AG04449 (cell line): ENCODE results near the gene NOP9.
A peak's percentile ranks its signal among the peaks of the same experiment; 100 is the strongest.

Experiments used
- CTCF ChIA-PET: fragments of 350-600 bp; formaldehyde crosslinking; extraction: SDS; loops from one replicate; lab custom pipeline; 2021; ENCODE audit warnings: antibody characterized with exemption; lab: Yijun Ruan, JAX
- POLR2A ChIA-PET: fragments of 400-600, 350-600 bp; formaldehyde crosslinking; extraction: SDS; loops from one replicate; lab custom pipeline; 2020; ENCODE audit warnings: antibody characterized with exemption, inconsistent platforms; lab: Yijun Ruan, JAX
- DNase-seq: peaks from one replicate; pipeline ENCODE4 v3.0.0-alpha.2; 2010; ENCODE audit warnings: low read depth, low spot score
- H3K4me3 ChIP-seq: 2 replicates; pipeline ENCODE4 v1.5.1; 2011; ENCODE audit warnings: low read depth, mild to moderate bottlenecking, control low read depth, low read length
- TF ChIP-seq, protein P1 (sequence below): IDR thresholded peaks from one replicate; pipeline ENCODE4 v1.5.1; 2011; ENCODE audit warnings: mild to moderate bottlenecking, moderate library complexity, low read length, control low read depth, inconsistent platforms; ENCODE audit not compliant: insufficient read depth; ENCODE audit errors: missing control alignments

Gene NOP9

DNA sequence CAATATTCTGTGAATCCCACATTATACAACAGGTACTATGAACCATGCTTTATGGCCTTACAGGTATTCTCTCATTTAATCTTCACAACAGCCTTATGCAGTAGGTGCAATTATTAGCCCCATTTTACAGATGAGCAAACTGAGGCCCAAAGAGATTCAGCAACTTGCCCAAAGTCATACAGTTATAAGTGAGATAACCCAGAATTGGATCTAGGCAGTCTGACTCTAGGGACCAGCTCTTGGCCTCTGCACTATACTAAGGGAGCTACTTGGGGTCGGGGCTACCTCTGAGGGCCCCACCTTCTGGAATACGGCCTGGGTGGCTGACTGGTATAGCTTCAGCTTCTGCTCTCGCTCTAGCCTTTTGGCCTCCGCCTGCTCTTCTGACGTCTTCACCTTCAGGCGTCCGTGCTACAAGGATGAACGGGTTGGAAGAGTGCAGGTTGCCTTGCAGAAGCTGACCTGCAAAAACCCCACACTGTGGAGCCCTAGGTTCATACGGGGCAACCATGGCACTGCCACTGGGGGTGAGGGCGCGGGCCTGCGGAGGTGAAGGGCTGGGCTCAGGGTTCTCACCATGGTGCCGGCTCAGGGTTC lies 29.0 kb upstream of the NOP9 start:
- TF ChIP-seq, protein P1, sequence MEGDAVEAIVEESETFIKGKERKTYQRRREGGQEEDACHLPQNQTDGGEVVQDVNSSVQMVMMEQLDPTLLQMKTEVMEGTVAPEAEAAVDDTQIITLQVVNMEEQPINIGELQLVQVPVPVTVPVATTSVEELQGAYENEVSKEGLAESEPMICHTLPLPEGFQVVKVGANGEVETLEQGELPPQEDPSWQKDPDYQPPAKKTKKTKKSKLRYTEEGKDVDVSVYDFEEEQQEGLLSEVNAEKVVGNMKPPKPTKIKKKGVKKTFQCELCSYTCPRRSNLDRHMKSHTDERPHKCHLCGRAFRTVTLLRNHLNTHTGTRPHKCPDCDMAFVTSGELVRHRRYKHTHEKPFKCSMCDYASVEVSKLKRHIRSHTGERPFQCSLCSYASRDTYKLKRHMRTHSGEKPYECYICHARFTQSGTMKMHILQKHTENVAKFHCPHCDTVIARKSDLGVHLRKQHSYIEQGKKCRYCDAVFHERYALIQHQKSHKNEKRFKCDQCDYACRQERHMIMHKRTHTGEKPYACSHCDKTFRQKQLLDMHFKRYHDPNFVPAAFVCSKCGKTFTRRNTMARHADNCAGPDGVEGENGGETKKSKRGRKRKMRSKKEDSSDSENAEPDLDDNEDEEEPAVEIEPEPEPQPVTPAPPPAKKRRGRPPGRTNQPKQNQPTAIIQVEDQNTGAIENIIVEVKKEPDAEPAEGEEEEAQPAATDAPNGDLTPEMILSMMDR = no peak
- DNase-seq = no peak
- ChIA-PET POLR2A (interaction anchor here (0.9 to 2.2 kb wide), 10 partner anchors 9 to 82 kb away, joined by 3 to 27 read pairs (median 4); partner anchors contain the start of genes CHMP4A, CIDEB, DHRS1 and IPO4), CTCF (interaction anchor here (0.6 to 6.1 kb wide), 15 partner anchors 11 to 157 kb away, joined by 3 to 57 read pairs (median 6); partner anchors contain the start of genes CHMP4A, CIDEB, DHRS1 and MDP1)
- peak overlapping the region; percentile 98 for H3K4me3 ChIP-seq

DNA sequence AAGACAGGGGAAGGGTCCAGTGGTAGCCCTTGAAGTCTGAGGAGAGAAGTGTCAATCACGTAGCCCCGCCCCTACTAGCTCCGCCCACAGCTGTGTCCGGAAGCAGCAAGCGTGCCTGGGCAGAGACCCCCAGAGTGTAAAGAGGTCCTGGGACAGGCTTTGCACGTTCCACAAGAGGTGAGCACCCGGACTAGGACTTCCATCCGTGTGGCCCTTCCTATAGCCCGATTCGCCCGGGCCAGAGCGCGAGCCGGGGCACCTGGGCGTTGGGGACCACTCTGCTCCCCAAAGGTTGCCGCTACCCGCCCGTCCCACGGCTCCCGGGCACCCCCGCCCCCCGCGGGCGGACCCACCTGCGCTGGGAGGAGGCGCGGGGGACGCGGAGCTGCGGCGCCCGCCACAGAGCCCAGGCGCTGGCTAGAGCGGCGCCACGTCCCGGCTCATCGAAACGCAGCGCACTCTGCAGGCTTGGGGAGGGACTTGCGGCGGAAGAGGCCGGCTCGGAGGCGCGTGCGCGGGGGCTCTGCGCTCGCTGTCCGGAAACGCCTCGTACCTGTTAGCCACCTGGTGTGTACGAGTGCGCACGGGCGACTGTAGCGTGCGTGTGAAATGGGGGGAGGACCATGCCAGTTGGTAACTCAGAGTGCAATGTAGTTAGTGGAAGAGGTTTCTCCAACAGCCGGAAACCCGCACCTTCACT lies 28.4 kb upstream of the NOP9 start, which contains the start of gene RABGGTA:
Gene RABGGTA (minus strand): TSS at position 464 of the 700 bp plus-strand sequence. CDS start 482 bp downstream, outside the sequence.
- DNase-seq = no peak
- POLR2A ChIA-PET = interaction anchor here (0.9 to 2.2 kb wide), 10 partner anchors 9 to 83 kb away, joined by 3 to 27 read pairs (median 4); partner anchors contain the start of genes CHMP4A, CIDEB, DHRS1 and IPO4
- H3K4me3 ChIP-seq = peak within 1 kb of the TSS; percentile 98
- TF ChIP-seq, protein P1 = peak; percentile 97
- CTCF ChIA-PET = interaction anchor here (0.6 to 6.1 kb wide), 22 partner anchors 10 to 166 kb away, joined by 3 to 57 read pairs (median 6); partner anchors contain the start of genes CHMP4A, CIDEB, DHRS1 and IRF9

DNA sequence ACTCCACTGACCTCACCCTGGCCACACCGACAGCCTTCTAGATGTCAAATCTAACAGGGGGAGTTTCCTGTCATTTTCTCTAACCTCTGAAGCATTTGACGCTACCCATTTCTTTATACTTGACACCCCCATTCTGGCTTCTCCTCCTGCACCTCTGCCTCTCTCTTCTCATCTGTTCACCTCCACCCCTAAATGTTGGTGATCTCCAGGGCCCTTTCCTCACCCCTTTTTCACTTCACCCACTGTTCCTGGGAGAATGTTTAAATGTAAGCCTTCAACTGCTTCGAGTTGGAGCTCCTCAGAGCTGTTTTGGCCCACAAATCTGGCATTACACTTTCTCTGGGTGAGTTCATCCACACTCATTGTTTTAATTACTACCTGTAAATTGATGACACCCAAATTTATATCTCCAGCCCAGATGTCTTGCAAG lies 27.8 kb upstream of the NOP9 start:
- CTCF ChIA-PET = interaction anchor here (0.7 to 6.1 kb wide), 17 partner anchors 9 to 165 kb away, joined by 3 to 57 read pairs (median 6); partner anchors contain the start of genes DHRS1, IRF9, MDP1 and NOP9
- POLR2A ChIA-PET = interaction anchor here (0.9 to 2.2 kb wide), 8 partner anchors 8 to 83 kb away, joined by 4 to 27 read pairs (median 4); partner anchors contain the start of genes CHMP4A, CIDEB, DHRS1 and IPO4
- TF ChIP-seq, protein P1 = no peak
- no peak for DNase-seq
- peak overlapping the region; percentile 98 for H3K4me3 ChIP-seq

DNA sequence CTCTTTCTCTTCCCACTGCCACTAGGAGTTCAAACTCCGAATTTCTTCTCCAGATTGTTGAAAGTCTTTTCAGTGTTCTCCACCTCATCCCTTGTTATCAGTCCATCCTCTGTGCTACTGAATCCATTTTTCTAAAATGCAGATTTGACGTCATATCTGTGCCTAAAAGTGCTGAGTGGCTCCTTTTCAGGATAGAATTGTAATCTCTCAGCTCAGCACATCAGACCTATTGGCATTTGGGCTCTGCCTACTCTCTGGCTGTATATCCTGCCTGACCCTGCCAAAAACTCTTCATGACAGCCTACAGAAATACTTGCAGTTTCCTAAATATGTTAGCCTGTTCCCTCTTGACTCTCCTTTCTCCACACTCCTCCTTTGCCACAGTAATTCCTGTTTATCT lies 27.2 kb upstream of the NOP9 start:
- TF ChIP-seq, protein P1 = no peak
- POLR2A ChIA-PET = no interaction called here
- H3K4me3 ChIP-seq = no peak overlapping the region
- CTCF ChIA-PET = interaction anchor here (0.9 to 6.1 kb wide), 12 partner anchors 9 to 164 kb away, joined by 3 to 57 read pairs (median 6); partner anchors contain the start of genes DHRS1, IRF9, NOP9 and TGM1
- no peak for DNase-seq

DNA sequence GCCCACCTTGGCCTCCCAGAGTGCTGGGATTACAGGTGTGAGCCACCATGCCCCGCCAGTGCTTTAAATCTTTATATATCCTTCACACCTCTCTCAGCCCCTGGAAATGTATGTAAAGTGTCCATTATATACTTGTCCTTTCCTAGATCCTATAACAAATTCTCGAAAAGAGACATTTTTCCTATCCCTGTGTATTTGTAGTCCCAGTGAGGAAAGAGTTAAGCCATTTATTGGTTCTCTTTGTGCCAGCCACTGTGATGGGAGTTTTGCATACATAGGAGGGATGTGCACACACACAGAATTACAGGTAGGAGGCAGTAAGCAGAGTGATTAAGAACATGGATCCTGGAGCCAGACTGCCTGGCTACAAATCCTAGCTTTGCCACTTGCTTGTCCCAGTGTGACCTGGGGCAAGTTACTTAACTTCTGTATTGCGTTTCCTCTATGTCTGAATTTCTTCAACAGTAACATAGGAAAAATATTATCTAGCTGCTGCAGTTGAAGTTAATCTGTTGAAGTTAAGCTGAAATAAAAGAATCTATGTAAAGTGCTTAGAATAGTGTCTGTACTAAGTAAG lies 26.1 kb upstream of the NOP9 start:
- ChIA-PET POLR2A (no interaction called here), CTCF (interaction anchor here (1.5 to 6.1 kb wide), 5 partner anchors 10 to 60 kb away, joined by 4 to 57 read pairs (median 13); partner anchors contain the start of genes CIDEB and TGM1)
- no peak overlapping the region for H3K4me3 ChIP-seq
- no peak for DNase-seq
- TF ChIP-seq, protein P1 = no peak
